ENCODE results near the gene THAP8. TPM values are rescaled to one million over a fixed set of nuclear protein-coding genes. Genes with fewer than 3 reads are reported as not detected.

Gene THAP8
- total RNA-seq, 1 donor from 2014 or later: 9.2 TPM

- Mint-ChIP-seq H3K4me1 (peaks cover 14% of the 10 kb centered on the region), H3K4me3 (no peak overlapping the region), H3K27me3 (ENCODE audit: low read depth) (peaks cover 15% of the 10 kb centered on the region), H3K36me3 (no peaks in the 10 kb centered on the region), H3K27ac (no peak overlapping the region), H3K9me3 (no peaks in the 10 kb centered on the region)
- no peak for TF ChIP-seq CTCF (IDR thresholded peaks at IDR 0.05; ENCODE audit: unreplicated experiment)
- no peak for DNase-seq (ENCODE audit: low spot score in 2 of 2, unreplicated experiment in 2 of 2)
Observed at GRCh38 chr19:35992907-35993765, 60.9 kb downstream of the THAP8 start.

- peaks cover 28% of the 10 kb centered on the region for H3K27me3 Mint-ChIP-seq (ENCODE audit: low read depth)
- H3K9me3 Mint-ChIP-seq: no peaks in the 10 kb centered on the region
- no peak for TF ChIP-seq CTCF (IDR thresholded peaks at IDR 0.05; ENCODE audit: unreplicated experiment)
- H3K27ac Mint-ChIP-seq: no peak overlapping the region
- H3K4me1 Mint-ChIP-seq: peaks cover 15% of the 10 kb centered on the region
- H3K36me3 Mint-ChIP-seq: no peaks in the 10 kb centered on the region
- H3K4me3 Mint-ChIP-seq: no peak overlapping the region
- no peak for DNase-seq (ENCODE audit: low spot score in 2 of 2, unreplicated experiment in 2 of 2)
Observed at GRCh38 chr19:35991731-35992450, 62.2 kb downstream of the THAP8 start.

GRCh38 chr19:35990771-35991730 is 63.0 kb downstream of the THAP8 start:
- no peak for TF ChIP-seq CTCF (IDR thresholded peaks at IDR 0.05; ENCODE audit: unreplicated experiment)
- DNase-seq (ENCODE audit: low spot score in 2 of 2, unreplicated experiment in 2 of 2): no peak
- H3K27ac Mint-ChIP-seq: no peak overlapping the region
- H3K9me3 Mint-ChIP-seq: no peaks in the 10 kb centered on the region
- H3K36me3 Mint-ChIP-seq: no peaks in the 10 kb centered on the region
- no peak overlapping the region for H3K4me3 Mint-ChIP-seq
- H3K27me3 Mint-ChIP-seq (ENCODE audit: low read depth): peaks cover 36% of the 10 kb centered on the region
- peaks cover 10% of the 10 kb centered on the region for H3K4me1 Mint-ChIP-seq

GRCh38 chr19:35990156-35990555 is 63.9 kb downstream of the THAP8 start:
- TF ChIP-seq CTCF (IDR thresholded peaks at IDR 0.05; ENCODE audit: unreplicated experiment): no peak
- Mint-ChIP-seq H3K36me3 (no peaks in the 10 kb centered on the region), H3K4me1 (peaks cover 5% of the 10 kb centered on the region), H3K9me3 (no peaks in the 10 kb centered on the region), H3K27me3 (ENCODE audit: low read depth) (peaks cover 45% of the 10 kb centered on the region), H3K4me3 (no peak overlapping the region), H3K27ac (no peak overlapping the region)
- DNase-seq (ENCODE audit: low spot score in 2 of 2, unreplicated experiment in 2 of 2): no peak

GRCh38 chr19:35988824-35989223 is 65.3 kb downstream of the THAP8 start:
- no peak for DNase-seq (ENCODE audit: low spot score in 2 of 2, unreplicated experiment in 2 of 2)
- Mint-ChIP-seq H3K27me3 (ENCODE audit: low read depth) (peaks cover 59% of the 10 kb centered on the region), H3K4me3 (no peak overlapping the region), H3K27ac (no peak overlapping the region), H3K9me3 (no peaks in the 10 kb centered on the region), H3K4me1 (peaks cover 3% of the 10 kb centered on the region), H3K36me3 (no peaks in the 10 kb centered on the region)
- TF ChIP-seq CTCF (IDR thresholded peaks at IDR 0.05; ENCODE audit: unreplicated experiment): no peak
